Tibial nerve (tissue), 3 donors: ENCODE results near the gene CAPN14.

ENCODE experiments used
- POLR2A ChIP-seq, 2 donors: fragments of 450-650 bp; IDR thresholded peaks; one replicate each; pipeline ENCODE4 v1.6.1; 2017; ENCODE audit warnings: antibody characterized with exemption in 2 of 2, mild to moderate bottlenecking in 2 of 2, moderate library complexity in 2 of 2
- TF ChIP-seq, protein P1 (sequence below), 5 experiments: fragments of 200-600 bp in 3 of 5; fragments of 450-650 bp in 2 of 5; sonication (generic) in 3 of 5; IDR thresholded peaks; one replicate each; pipeline ENCODE4 v1.5.1; 2016 to 2019; ENCODE audit warnings: antibody characterized with exemption in 5 of 5, mild to moderate bottlenecking in 3 of 5, moderate library complexity in 2 of 5

GRCh38 chr2:31216734-31217133 lies 581 bp downstream of the CAPN14 start:
- TF ChIP-seq, protein P1, sequence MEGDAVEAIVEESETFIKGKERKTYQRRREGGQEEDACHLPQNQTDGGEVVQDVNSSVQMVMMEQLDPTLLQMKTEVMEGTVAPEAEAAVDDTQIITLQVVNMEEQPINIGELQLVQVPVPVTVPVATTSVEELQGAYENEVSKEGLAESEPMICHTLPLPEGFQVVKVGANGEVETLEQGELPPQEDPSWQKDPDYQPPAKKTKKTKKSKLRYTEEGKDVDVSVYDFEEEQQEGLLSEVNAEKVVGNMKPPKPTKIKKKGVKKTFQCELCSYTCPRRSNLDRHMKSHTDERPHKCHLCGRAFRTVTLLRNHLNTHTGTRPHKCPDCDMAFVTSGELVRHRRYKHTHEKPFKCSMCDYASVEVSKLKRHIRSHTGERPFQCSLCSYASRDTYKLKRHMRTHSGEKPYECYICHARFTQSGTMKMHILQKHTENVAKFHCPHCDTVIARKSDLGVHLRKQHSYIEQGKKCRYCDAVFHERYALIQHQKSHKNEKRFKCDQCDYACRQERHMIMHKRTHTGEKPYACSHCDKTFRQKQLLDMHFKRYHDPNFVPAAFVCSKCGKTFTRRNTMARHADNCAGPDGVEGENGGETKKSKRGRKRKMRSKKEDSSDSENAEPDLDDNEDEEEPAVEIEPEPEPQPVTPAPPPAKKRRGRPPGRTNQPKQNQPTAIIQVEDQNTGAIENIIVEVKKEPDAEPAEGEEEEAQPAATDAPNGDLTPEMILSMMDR (IDR thresholded peaks at IDR 0.05): no peak
- TF ChIP-seq POLR2A (IDR thresholded peaks at IDR 0.05): no peak
